Right lobe of liver (tissue), 6 donors: ENCODE data around the gene AMBRA1. TPM values are rescaled to one million over a fixed set of nuclear protein-coding genes. Genes with fewer than 3 reads are reported as not detected.

ENCODE experiments used
- ATAC-seq, 4 donors: fragments of 200-7000 bp; cut with Tn5 transposase; one replicate each; pipeline ENCODE4 v1.9.1; 2020; ENCODE audit warnings: mild to moderate bottlenecking in 4 of 4, moderate library complexity in 4 of 4
- DNase-seq, 3 donors: peaks; one replicate each; pipeline ENCODE4 v3.0.0-alpha.2; 2020
- H3K27ac ChIP-seq, 3 donors: fragments of 200-600 bp; one replicate each; pipeline ENCODE4 v1.8.0; 2022
- H3K27me3 ChIP-seq, 2 donors: fragments of 200-600 bp; one replicate each; pipeline ENCODE4 v1.8.0; 2022
- H3K36me3 ChIP-seq, 4 donors: fragments of 200-600 bp; sonication (generic) in 1 of 4; one replicate each; pipeline versions ENCODE4 v1.5.1 to v1.8.0; 2017 to 2022; ENCODE audit warnings: control low read depth in 1 of 4
- H3K4me1 ChIP-seq, 4 donors: fragments of 200-600 bp; sonication (generic) in 1 of 4; one replicate each; pipeline versions ENCODE4 v1.5.1 to v1.8.0; 2017 to 2022; ENCODE audit warnings: control low read depth in 1 of 4
- H3K4me3 ChIP-seq, 3 donors: fragments of 200-600 bp; one replicate each; pipeline ENCODE4 v1.8.0; 2022
- H3K9me3 ChIP-seq, 4 donors: fragments of 200-600 bp; sonication (generic) in 1 of 4; one replicate each; pipeline versions ENCODE4 v1.5.1 to v1.8.0; 2017 to 2022; ENCODE audit warnings: control low read depth in 1 of 4
- CTCF ChIP-seq, 4 donors: fragments of 200-600 bp in 3 of 4; fragments of 450-650 bp in 1 of 4; IDR thresholded peaks; one replicate each; pipeline versions ENCODE4 v1.5.1 to v1.8.0; 2016 to 2022; ENCODE audit warnings: antibody characterized with exemption in 4 of 4, mild to moderate bottlenecking in 2 of 4
- POLR2A ChIP-seq: fragments of 450-650 bp; IDR thresholded peaks from one replicate; pipeline ENCODE4 v1.6.1; 2017; ENCODE audit warnings: antibody characterized with exemption, mild to moderate bottlenecking
- WGBS: methylation state at CpG from one replicate; pipeline ENCODE4 v1.1.6; 2018; ENCODE audit warnings: low coverage, low lambda C conversion rate; ENCODE audit not compliant: insufficient coverage; ENCODE audit errors: missing lambda C conversion rate; 5-methylcytosine and 5-hydroxymethylcytosine counted together
- intact Hi-C, 2 donors: fragments of 100-400 bp; cut with DNase I; formaldehyde crosslinking; loops; one replicate each; pipeline versions ENCODE4 v1.11.2 to v1.14.1; 2022
- total RNA-seq, 6 experiments: library from RNA; depleted of rRNA in 2 of 6; stranded (reverse); fragments of >200 nt in 2 of 6; fragmentation: NEBNext Ultra II Directional in 3 of 6; extraction: Animal tissue kit (Norgen Biotek cat#: 25700) in 3 of 6; gene quantifications; one replicate each; pipeline versions ENCODE4 v1.1.0 to v1.2.4, GENCODE V29; 2016 to 2023
- donor health status: DM: no; HTN: yes; CAD: no.
- donor health status: DM: no; HTN: no; CAD: no.
- donor health status: DM: no; HTN: no; CAD: no.
- donor health status: DM: no; HTN: yes; CAD: no.
- donor health status: DM: no; HTN: yes; CAD: no.

The AMBRA1 gene
- total RNA-seq, 6 experiments from 2014 or later: 11.0 to 15.7 (median 13.6) TPM

GRCh38 chr11:46511342-46511741 is 82.5 kb downstream of the AMBRA1 start:
- TF ChIP-seq CTCF (IDR thresholded peaks at IDR 0.05) (no peak), POLR2A (no peak)
- H3K4me3 ChIP-seq: no peak overlapping the region
- H3K27ac ChIP-seq: peak overlapping the region in 2 of 3 donors; percentile 19 to 49
- 18% methylated on average over 2 of the region's 2 CpGs for WGBS
- ATAC-seq (peak; percentile 90 to 95 (median 94)), DNase-seq (no peak)
- H3K27me3 ChIP-seq: no peaks in the 10 kb centered on the region
- peaks cover 0 to 35% (median 11%) of the 10 kb centered on the region in 4 donors for H3K4me1 ChIP-seq
- intact Hi-C loops: no loop called here
- H3K36me3 ChIP-seq: peaks cover 0 to 9% (median 0%) of the 10 kb centered on the region in 4 donors
- no peaks in the 10 kb centered on the region for H3K9me3 ChIP-seq

GRCh38 chr11:46508360-46508759 is 85.5 kb downstream of the AMBRA1 start:
- H3K4me1 ChIP-seq: peaks cover 0 to 26% (median 11%) of the 10 kb centered on the region in 4 donors
- no peaks in the 10 kb centered on the region for H3K27me3 ChIP-seq
- no peak for ATAC-seq
- TF ChIP-seq POLR2A (no peak), CTCF (IDR thresholded peaks at IDR 0.05) (no peak)
- H3K9me3 ChIP-seq: no peaks in the 10 kb centered on the region
- peaks cover 0 to 16% (median 0%) of the 10 kb centered on the region in 4 donors for H3K36me3 ChIP-seq
- WGBS: 100% methylated on average over 1 of the region's 1 CpG
- no peak overlapping the region for H3K4me3 ChIP-seq
- intact Hi-C loops: no loop called here
- H3K27ac ChIP-seq: no peak overlapping the region
- no peak for DNase-seq

- ATAC-seq (no peak), DNase-seq (no peak)
- peaks cover 0 to 10% (median 4%) of the 10 kb centered on the region in 4 donors for H3K4me1 ChIP-seq
- intact Hi-C loops: no loop called here
- H3K36me3 ChIP-seq: peaks cover 0 to 20% (median 0%) of the 10 kb centered on the region in 4 donors
- no peaks in the 10 kb centered on the region for H3K9me3 ChIP-seq
- TF ChIP-seq POLR2A: no peak
- 77% methylated on average over 2 of the region's 2 CpGs for WGBS
- no peaks in the 10 kb centered on the region for H3K27me3 ChIP-seq
- H3K4me3 ChIP-seq: no peak overlapping the region
- no peak overlapping the region for H3K27ac ChIP-seq
Measured at GRCh38 chr11:46506483-46506791, 87.4 kb downstream of the AMBRA1 start.

- WGBS: 52% methylated on average over 3 of the region's 6 CpGs
- Histone ChIP-seq H3K27me3 (no peaks in the 10 kb centered on the region), H3K27ac (no peak overlapping the region), H3K36me3 (peaks cover 0 to 20% (median 0%) of the 10 kb centered on the region in 4 donors), H3K4me1 (peaks cover 0 to 7% (median 2%) of the 10 kb centered on the region in 4 donors), H3K4me3 (no peak overlapping the region), H3K9me3 (no peaks in the 10 kb centered on the region)
- TF ChIP-seq POLR2A (no peak), CTCF (IDR thresholded peaks at IDR 0.05) (no peak)
- no peak for ATAC-seq
- no peak for DNase-seq
- intact Hi-C loops: no loop called here
Measured at GRCh38 chr11:46505741-46506482, 87.9 kb downstream of the AMBRA1 start.

- DNase-seq (no peak), ATAC-seq (no peak)
- no peaks in the 10 kb centered on the region for H3K9me3 ChIP-seq
- no peak for TF ChIP-seq POLR2A
- TF ChIP-seq CTCF (IDR thresholded peaks at IDR 0.05): no peak
- WGBS: 88% methylated on average over 3 of the region's 3 CpGs
- no peaks in the 10 kb centered on the region for H3K27me3 ChIP-seq
- peaks cover 0 to 20% (median 0%) of the 10 kb centered on the region in 4 donors for H3K36me3 ChIP-seq
- H3K27ac ChIP-seq: no peak overlapping the region
- intact Hi-C loops: no loop called here
- no peaks in the 10 kb centered on the region for H3K4me1 ChIP-seq
- no peak overlapping the region for H3K4me3 ChIP-seq
Measured at GRCh38 chr11:46504817-46505613, 88.8 kb downstream of the AMBRA1 start.
